HepG2 (cell line): ENCODE data around the gene TNRC18. TPM values are rescaled to one million over a fixed set of nuclear protein-coding genes. Genes with fewer than 3 reads are reported as not detected.
A peak's percentile ranks its signal among the peaks of the same experiment; 100 is the strongest.

Experiments used
- ARNT2 ChIP-seq: sonication (generic); formaldehyde crosslinking; IDR thresholded peaks from 2 replicates; pipeline ENCODE4 v1.8.0; 2022; ENCODE audit warnings: mild to moderate bottlenecking, low read depth, missing genetic modification reagents, moderate library complexity
- HNRNPLL ChIP-seq: fragments of 200-400 bp; formaldehyde crosslinking; IDR thresholded peaks from 2 replicates; pipeline ENCODE4 v1.6.1; 2017; ENCODE audit warnings: mild to moderate bottlenecking, low read depth, low read length; ENCODE audit not compliant: poor library complexity, severe bottlenecking
- HNRNPUL1 ChIP-seq: fragments of 200-400 bp; formaldehyde crosslinking; IDR thresholded peaks from 2 replicates; pipeline ENCODE4 v1.6.1; 2017; ENCODE audit warnings: low read depth, mild to moderate bottlenecking, low read length, moderate library complexity
- HOXA9 ChIP-seq: sonication (generic); formaldehyde crosslinking; IDR thresholded peaks from 2 replicates; pipeline ENCODE4 v1.8.1; 2022; ENCODE audit warnings: missing genetic modification reagents, mild to moderate bottlenecking, moderate library complexity, borderline replicate concordance
- RBFOX2 ChIP-seq: fragments of 200-400 bp; formaldehyde crosslinking; IDR thresholded peaks from 2 replicates; pipeline ENCODE4 v1.6.1; 2017; ENCODE audit warnings: low read depth, mild to moderate bottlenecking, low read length
- RFX5 ChIP-seq: IDR thresholded peaks from 2 replicates; pipeline ENCODE4 v1.6.1; 2011; ENCODE audit warnings: low read depth, low read length, improper control_type of control experiment
- SRSF9 ChIP-seq: fragments of 200-400 bp; formaldehyde crosslinking; IDR thresholded peaks from 2 replicates; pipeline ENCODE4 v1.6.1; 2018; ENCODE audit warnings: borderline replicate concordance, mild to moderate bottlenecking, low read depth, low read length; ENCODE audit not compliant: insufficient read depth, poor library complexity, severe bottlenecking
- TSC22D2 ChIP-seq: sonication (generic); formaldehyde crosslinking; IDR thresholded peaks from 2 replicates; pipeline ENCODE4 v1.5.1; 2020; ENCODE audit warnings: missing genetic modification reagents, mild to moderate bottlenecking, borderline replicate concordance
- YEATS4 ChIP-seq: sonication (generic); formaldehyde crosslinking; IDR thresholded peaks from 2 replicates; pipeline ENCODE4 v1.4.0; 2020; ENCODE audit warnings: missing genetic modification reagents, borderline replicate concordance
- ZBTB7A ChIP-seq: sonication (generic); formaldehyde crosslinking; IDR thresholded peaks from 2 replicates; pipeline ENCODE4 v1.8.0; 2022; ENCODE audit warnings: mild to moderate bottlenecking, missing genetic modification reagents
- ZFX ChIP-seq: sonication (generic); formaldehyde crosslinking; IDR thresholded peaks from 2 replicates; pipeline ENCODE4 v1.4.0; 2020; ENCODE audit warnings: mild to moderate bottlenecking, low read depth, missing genetic modification reagents, moderate library complexity
- ZNF121 ChIP-seq: sonication (generic); formaldehyde crosslinking; IDR thresholded peaks from 2 replicates; pipeline ENCODE4 v1.5.0; 2020; ENCODE audit warnings: mild to moderate bottlenecking, missing genetic modification reagents
- ZNF296 ChIP-seq: sonication (generic); formaldehyde crosslinking; conservative IDR thresholded peaks from 2 replicates; pipeline ENCODE4 v1.5.0; 2020; ENCODE audit warnings: mild to moderate bottlenecking, missing genetic modification reagents
- ZNF326 ChIP-seq: sonication (generic); formaldehyde crosslinking; IDR thresholded peaks from 2 replicates; pipeline ENCODE4 v1.4.0; 2020; ENCODE audit warnings: missing genetic modification reagents, borderline replicate concordance
- ZNF382 ChIP-seq: sonication (generic); formaldehyde crosslinking; IDR thresholded peaks from 2 replicates; pipeline ENCODE4 v1.5.0; 2020; ENCODE audit warnings: missing genetic modification reagents, mild to moderate bottlenecking, borderline replicate concordance
- ZNF44 ChIP-seq: sonication (generic); formaldehyde crosslinking; IDR thresholded peaks from 2 replicates; pipeline ENCODE4 v1.5.1; 2020; ENCODE audit warnings: mild to moderate bottlenecking, missing genetic modification reagents
- ZNF530 ChIP-seq: sonication (generic); formaldehyde crosslinking; IDR thresholded peaks from 2 replicates; pipeline ENCODE4 v1.5.0; 2020; ENCODE audit warnings: low read depth, mild to moderate bottlenecking, missing genetic modification reagents
- ZNF543 ChIP-seq: sonication (generic); formaldehyde crosslinking; IDR thresholded peaks from 2 replicates; pipeline ENCODE4 v1.4.0; 2020; ENCODE audit warnings: mild to moderate bottlenecking, missing genetic modification reagents
- ZNF558 ChIP-seq: sonication (generic); formaldehyde crosslinking; IDR thresholded peaks from 2 replicates; pipeline ENCODE4 v1.9.0; 2022; ENCODE audit warnings: mild to moderate bottlenecking, missing genetic modification reagents, borderline replicate concordance
- ZZZ3 ChIP-seq: sonication (generic); formaldehyde crosslinking; IDR thresholded peaks from 2 replicates; pipeline ENCODE4 v1.4.0; 2020; ENCODE audit warnings: missing genetic modification reagents, mild to moderate bottlenecking, borderline replicate concordance
- polyA plus RNA-seq, 8 experiments: library from polyadenylated mRNA; depleted of rRNA in 3 of 8; stranded (reverse) in 7 of 8; unstranded in 1 of 8; fragments of >200 nt; fragmentation: Illumina TruSeq in 4 of 8; extraction: Trizol in 4 of 8; gene quantifications; 2 replicates each; pipeline versions ENCODE4 v1.2.1 to v1.2.3, GENCODE V29; 2011 to 2016; ENCODE audit warnings: low read depth in 4 of 8, missing spikeins in 1 of 8, mixed read lengths in 1 of 8; ENCODE audit not compliant: insufficient read depth in 1 of 8
- total RNA-seq, 5 experiments: library from RNA; depleted of rRNA; stranded (reverse); fragments of >200 nt; fragmentation: Illumina TruSeq; extraction: Trizol; gene quantifications; 2 replicates each; pipeline ENCODE4 v1.2.3, GENCODE V29; 2016; ENCODE audit warnings: low read depth in 1 of 5
- TF ChIP-seq, protein P1 (sequence below): sonication (generic); formaldehyde crosslinking; IDR thresholded peaks from 2 replicates; pipeline ENCODE4 v1.8.0; 2022; ENCODE audit warnings: missing genetic modification reagents, mild to moderate bottlenecking, inconsistent platforms, borderline replicate concordance
- TF ChIP-seq, protein P2 (sequence below): sonication (generic); formaldehyde crosslinking; IDR thresholded peaks from 2 replicates; pipeline ENCODE4 v1.4.0; 2020; ENCODE audit warnings: missing genetic modification reagents, borderline replicate concordance
- TF ChIP-seq, protein P3 (sequence below): IDR thresholded peaks from 2 replicates; pipeline ENCODE4 v1.6.1; 2012; ENCODE audit warnings: low read depth, low read length, improper control_type of control experiment

The TNRC18 gene
- total and polyA plus RNA-seq, 2 of the 13 experiments (the other 11 are each of a cell fraction or from before 2014, with no cell fraction given), result 11.7 to 17.4 TPM

DNA sequence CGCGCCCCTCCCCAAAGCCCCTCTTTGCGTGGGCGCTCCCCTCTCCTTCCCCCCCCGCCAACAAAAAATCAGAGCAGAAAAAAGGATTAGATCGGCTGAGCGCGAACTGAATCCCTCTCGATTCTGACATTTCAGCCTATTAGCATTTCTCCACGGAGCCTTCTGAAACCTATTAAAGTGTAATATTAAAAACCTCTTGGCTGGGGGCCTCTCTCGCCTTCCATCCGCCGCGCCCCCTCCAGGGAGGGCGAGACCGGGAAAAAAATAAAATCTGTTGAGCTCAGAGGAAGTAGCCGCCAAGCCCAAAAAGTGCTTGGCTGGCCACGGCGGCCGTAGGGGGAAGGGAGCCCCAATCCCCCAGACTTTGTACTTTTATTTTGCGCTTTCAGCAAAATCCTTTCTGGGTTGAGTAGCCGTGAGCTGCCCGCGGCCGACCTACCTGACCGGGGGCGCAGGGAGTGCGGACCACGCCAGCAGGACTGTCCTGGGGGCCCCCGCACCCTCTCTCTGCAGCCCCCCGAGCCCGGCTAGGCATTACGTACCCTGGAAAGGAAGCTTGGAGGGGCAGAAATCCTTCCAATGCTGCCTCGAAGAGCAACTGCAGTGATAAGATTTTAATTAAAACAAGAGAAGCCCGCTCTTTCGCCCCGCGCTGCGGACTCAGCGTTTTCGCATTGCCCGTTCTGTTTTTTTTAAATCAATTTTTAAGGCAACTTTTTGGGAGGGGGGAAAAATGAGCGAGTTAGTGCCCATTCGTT lies 1.3 kb upstream of the TNRC18 start (continued):
- TF ChIP-seq, protein P1, sequence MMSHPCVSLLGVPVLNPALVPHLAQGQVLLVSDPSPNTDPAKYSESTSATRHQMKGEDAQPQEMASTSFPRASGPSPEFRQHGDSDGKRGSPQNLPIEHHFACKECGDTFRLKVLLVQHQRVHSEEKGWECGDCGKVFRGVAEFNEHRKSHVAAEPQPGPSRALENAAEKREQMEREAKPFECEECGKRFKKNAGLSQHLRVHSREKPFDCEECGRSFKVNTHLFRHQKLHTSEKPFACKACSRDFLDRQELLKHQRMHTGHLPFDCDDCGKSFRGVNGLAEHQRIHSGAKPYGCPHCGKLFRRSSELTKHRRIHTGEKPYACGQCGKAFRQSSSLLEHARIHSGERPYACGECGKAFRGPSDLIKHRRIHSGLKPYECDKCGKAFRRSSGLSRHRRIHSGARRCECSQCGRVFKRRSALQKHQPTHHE, result 0 out of 2 replicates have a peak, but pooled peaks have one; percentile 40
- TF ChIP-seq ZBTB7A (CRISPR knock-in tag) (no peak; the same call in 1 of the 2 replicates), ZNF121 (CRISPR knock-in tag) (no peak), ZNF44 (peak; percentile 68; the same call in 1 of the 2 replicates), ZZZ3 (CRISPR knock-in tag) (no peak), HNRNPUL1 (0 out of 2 replicates have a peak, but pooled peaks have one; percentile 4), ZFX (CRISPR knock-in tag) (peak; percentile 8; the same call in 1 of the 2 replicates), RBFOX2 (peak; percentile 63), ZNF382 (CRISPR knock-in tag) (no peak), ARNT2 (CRISPR knock-in tag) (no peak), YEATS4 (peak; percentile 0; the same call in 1 of the 2 replicates), HNRNPLL (peak; percentile 2), RFX5 (no peak), ZNF530 (no peak), SRSF9 (no peak), HOXA9 (CRISPR knock-in tag) (no peak), ZNF326 (no peak), TSC22D2 (CRISPR knock-in tag) (0 out of 2 replicates have a peak, but pooled peaks have one; percentile 4), ZNF296 (CRISPR knock-in tag) (no peak), ZNF558 (CRISPR knock-in tag) (no peak; the same call in 1 of the 2 replicates), ZNF543 (0 out of 2 replicates have a peak, but pooled peaks have one; percentile 1)
- TF ChIP-seq, protein P2, sequence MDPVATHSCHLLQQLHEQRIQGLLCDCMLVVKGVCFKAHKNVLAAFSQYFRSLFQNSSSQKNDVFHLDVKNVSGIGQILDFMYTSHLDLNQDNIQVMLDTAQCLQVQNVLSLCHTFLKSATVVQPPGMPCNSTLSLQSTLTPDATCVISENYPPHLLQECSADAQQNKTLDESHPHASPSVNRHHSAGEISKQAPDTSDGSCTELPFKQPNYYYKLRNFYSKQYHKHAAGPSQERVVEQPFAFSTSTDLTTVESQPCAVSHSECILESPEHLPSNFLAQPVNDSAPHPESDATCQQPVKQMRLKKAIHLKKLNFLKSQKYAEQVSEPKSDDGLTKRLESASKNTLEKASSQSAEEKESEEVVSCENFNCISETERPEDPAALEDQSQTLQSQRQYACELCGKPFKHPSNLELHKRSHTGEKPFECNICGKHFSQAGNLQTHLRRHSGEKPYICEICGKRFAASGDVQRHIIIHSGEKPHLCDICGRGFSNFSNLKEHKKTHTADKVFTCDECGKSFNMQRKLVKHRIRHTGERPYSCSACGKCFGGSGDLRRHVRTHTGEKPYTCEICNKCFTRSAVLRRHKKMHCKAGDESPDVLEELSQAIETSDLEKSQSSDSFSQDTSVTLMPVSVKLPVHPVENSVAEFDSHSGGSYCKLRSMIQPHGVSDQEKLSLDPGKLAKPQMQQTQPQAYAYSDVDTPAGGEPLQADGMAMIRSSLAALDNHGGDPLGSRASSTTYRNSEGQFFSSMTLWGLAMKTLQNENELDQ (CRISPR knock-in tag), result no peak
- TF ChIP-seq, protein P3, sequence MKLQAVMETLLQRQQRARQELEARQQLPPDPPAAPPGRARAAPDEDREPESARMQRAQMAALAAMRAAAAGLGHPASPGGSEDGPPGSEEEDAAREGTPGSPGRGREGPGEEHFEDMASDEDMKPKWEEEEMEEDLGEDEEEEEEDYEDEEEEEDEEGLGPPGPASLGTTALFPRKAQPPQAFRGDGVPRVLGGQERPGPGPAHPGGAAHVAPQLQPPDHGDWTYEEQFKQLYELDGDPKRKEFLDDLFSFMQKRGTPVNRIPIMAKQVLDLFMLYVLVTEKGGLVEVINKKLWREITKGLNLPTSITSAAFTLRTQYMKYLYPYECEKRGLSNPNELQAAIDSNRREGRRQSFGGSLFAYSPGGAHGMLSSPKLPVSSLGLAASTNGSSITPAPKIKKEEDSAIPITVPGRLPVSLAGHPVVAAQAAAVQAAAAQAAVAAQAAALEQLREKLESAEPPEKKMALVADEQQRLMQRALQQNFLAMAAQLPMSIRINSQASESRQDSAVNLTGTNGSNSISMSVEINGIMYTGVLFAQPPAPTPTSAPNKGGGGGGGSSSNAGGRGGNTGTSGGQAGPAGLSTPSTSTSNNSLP, result 0 out of 2 replicates have a peak, but pooled peaks have one; percentile 34
